Mesenchymal stem cell (in vitro differentiated cells and primary cell): ENCODE measurements around the gene CD302.

Source experiments
- DNase-seq: peaks from one replicate; pipeline ENCODE4 v3.0.0-alpha.2; 2013
- H2AFZ ChIP-seq: one replicate; pipeline ENCODE4 v1.6.1; 2013; ENCODE audit warnings: low read depth, mild to moderate bottlenecking, control low read depth, inconsistent platforms, low read length, moderate library complexity
- H2AK5ac ChIP-seq: 2 replicates; pipeline ENCODE4 v1.6.1; 2013; ENCODE audit warnings: low read length, moderate library complexity, mild to moderate bottlenecking, inconsistent platforms; ENCODE audit not compliant: severe bottlenecking
- H2BK120ac ChIP-seq: one replicate; pipeline ENCODE4 v1.6.1; 2013; ENCODE audit warnings: low read depth, mild to moderate bottlenecking, inconsistent platforms, low read length, moderate library complexity
- H2BK12ac ChIP-seq, 2 experiments: one replicate each; pipeline ENCODE4 v1.6.1; 2013; ENCODE audit warnings: inconsistent platforms in 2 of 2, low read length in 2 of 2, mild to moderate bottlenecking in 2 of 2, moderate library complexity in 2 of 2, control low read depth in 1 of 2
- H2BK15ac ChIP-seq: one replicate; pipeline ENCODE4 v1.6.1; 2013; ENCODE audit warnings: mild to moderate bottlenecking, low read depth, inconsistent platforms; ENCODE audit not compliant: poor library complexity, severe bottlenecking
- H2BK5ac ChIP-seq: 2 replicates; pipeline ENCODE4 v1.6.1; 2013; ENCODE audit warnings: low read depth, mild to moderate bottlenecking, low read length, control low read depth, inconsistent platforms; ENCODE audit not compliant: poor library complexity, severe bottlenecking
- H3K14ac ChIP-seq, 2 experiments: one replicate each; pipeline ENCODE4 v1.6.1; 2013; ENCODE audit warnings: inconsistent platforms in 2 of 2, low read length in 2 of 2, control low read depth in 1 of 2, mild to moderate bottlenecking in 1 of 2, moderate library complexity in 1 of 2
- H3K18ac ChIP-seq, 2 experiments: one replicate each; pipeline ENCODE4 v1.6.1; 2013; ENCODE audit warnings: inconsistent platforms in 2 of 2, low read length in 2 of 2, control low read depth in 1 of 2, low read depth in 1 of 2, mild to moderate bottlenecking in 1 of 2
- H3K23ac ChIP-seq, 2 experiments: one replicate each; pipeline ENCODE4 v1.6.1; 2013; ENCODE audit warnings: inconsistent platforms in 2 of 2, low read length in 2 of 2, mild to moderate bottlenecking in 2 of 2, moderate library complexity in 2 of 2, control low read depth in 1 of 2
- H3K27ac ChIP-seq: 2 replicates; pipeline ENCODE4 v1.5.1; 2013; ENCODE audit warnings: mild to moderate bottlenecking, moderate library complexity, low read length, control low read depth, inconsistent platforms; ENCODE audit not compliant: poor library complexity, severe bottlenecking
- H3K27me3 ChIP-seq, 2 experiments: 2 replicates each; pipeline versions ENCODE4 v1.6.1 to v1.7.0; 2013; ENCODE audit warnings: low read length in 2 of 2, mild to moderate bottlenecking in 2 of 2, moderate library complexity in 2 of 2, control low read depth in 1 of 2, inconsistent platforms in 1 of 2; ENCODE audit not compliant: control insufficient read depth in 1 of 2, insufficient read depth in 1 of 2
- H3K36me3 ChIP-seq, 2 experiments: 2 replicates each; pipeline versions ENCODE4 v1.6.1 to v1.7.0; 2013; ENCODE audit warnings: low read length in 2 of 2, control low read depth in 1 of 2, inconsistent platforms in 1 of 2, low read depth in 1 of 2, mild to moderate bottlenecking in 1 of 2; ENCODE audit not compliant: insufficient read depth in 2 of 2, control insufficient read depth in 1 of 2
- H3K4ac ChIP-seq, 2 experiments: one replicate each; pipeline ENCODE4 v1.6.1; 2013; ENCODE audit warnings: inconsistent platforms in 2 of 2, low read length in 2 of 2, mild to moderate bottlenecking in 2 of 2, moderate library complexity in 2 of 2, control low read depth in 1 of 2, low read depth in 1 of 2
- H3K4me1 ChIP-seq: 2 replicates; pipeline ENCODE4 v1.6.1; 2013; ENCODE audit warnings: low read depth, low read length, control low read depth; ENCODE audit not compliant: control insufficient read depth, insufficient read depth
- H3K4me2 ChIP-seq: 2 replicates; pipeline ENCODE4 v1.6.1; 2013; ENCODE audit warnings: low read length, mild to moderate bottlenecking, inconsistent platforms; ENCODE audit not compliant: poor library complexity, severe bottlenecking
- H3K4me3 ChIP-seq, 2 experiments: 2 replicates each; pipeline versions ENCODE4 v1.5.1 to v1.7.0; 2013; ENCODE audit warnings: low read length in 2 of 2, mild to moderate bottlenecking in 2 of 2, control low read depth in 1 of 2, low read depth in 1 of 2; ENCODE audit not compliant: insufficient read depth in 1 of 2
- H3K79me1 ChIP-seq: replicated peaks from 2 replicates; pipeline ENCODE4 v1.6.1; 2013; ENCODE audit warnings: mild to moderate bottlenecking, control low read depth, low read length, inconsistent platforms; ENCODE audit not compliant: poor library complexity, severe bottlenecking
- H3K9ac ChIP-seq: 2 replicates; pipeline ENCODE4 v1.7.0; 2013; ENCODE audit warnings: mild to moderate bottlenecking, low read length, moderate library complexity
- H3K9me3 ChIP-seq: 2 replicates; pipeline ENCODE4 v1.7.0; 2013; ENCODE audit warnings: mild to moderate bottlenecking, low read length; ENCODE audit not compliant: control insufficient read depth
- H4K8ac ChIP-seq: one replicate; pipeline ENCODE4 v1.6.1; 2013; ENCODE audit warnings: inconsistent platforms, mild to moderate bottlenecking, low read length, moderate library complexity
- H4K91ac ChIP-seq: one replicate; pipeline ENCODE4 v1.6.1; 2013; ENCODE audit warnings: mild to moderate bottlenecking, low read length, inconsistent platforms
- WGBS: methylation state at CpG from one replicate; pipeline ENCODE4 v1.1.7; 2013; ENCODE audit warnings: mixed read lengths; 5-methylcytosine and 5-hydroxymethylcytosine counted together

Gene CD302

DNA sequence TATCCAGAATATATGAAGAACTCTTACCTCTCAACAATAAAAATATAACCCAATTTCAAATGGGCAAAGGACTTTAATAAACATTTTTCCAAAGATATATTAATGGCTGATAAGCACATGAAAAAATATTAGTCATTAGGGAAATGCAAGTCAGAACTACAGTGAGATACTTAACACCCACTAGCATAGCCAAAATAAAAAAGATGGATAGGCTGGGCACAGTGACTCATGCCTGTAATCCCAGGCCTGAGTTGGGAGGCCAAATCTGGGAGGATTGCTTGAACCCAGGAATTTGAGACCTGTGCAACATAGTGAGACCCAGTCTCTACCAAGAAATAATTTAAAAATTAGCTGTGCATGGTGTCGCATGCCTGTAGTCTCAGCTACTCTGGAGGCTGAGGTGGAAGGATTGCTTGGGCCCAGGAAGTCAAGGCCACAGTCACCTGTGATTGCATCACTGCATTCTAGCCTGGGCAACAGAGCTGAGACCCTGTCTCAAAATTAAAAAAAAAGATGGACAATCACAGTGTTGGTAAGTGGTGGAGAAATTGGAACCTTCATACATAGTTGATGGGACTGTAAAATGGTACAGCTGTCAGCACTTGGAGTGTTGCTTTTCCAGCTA is 60.6 kb downstream of the CD302 start:
- H3K18ac ChIP-seq: no peak overlapping the region
- peak; percentile 16 for DNase-seq
- no peak overlapping the region for H2BK120ac ChIP-seq
- H2BK12ac ChIP-seq: no peak overlapping the region
- H3K27me3 ChIP-seq: no peaks in the 10 kb centered on the region
- H3K4me3 ChIP-seq: no peak overlapping the region
- H3K9ac ChIP-seq: no peak overlapping the region
- H3K27ac ChIP-seq: no peak overlapping the region
- no peak overlapping the region for H3K23ac ChIP-seq
- peaks cover 7% of the 10 kb centered on the region for H3K4me1 ChIP-seq
- H3K36me3 ChIP-seq: peaks cover 31 to 97% of the 10 kb centered on the region in 2 experiments
- H4K8ac ChIP-seq: no peak overlapping the region
- no peak overlapping the region for H2AK5ac ChIP-seq
- H3K9me3 ChIP-seq: no peaks in the 10 kb centered on the region
- H2BK5ac ChIP-seq: no peak overlapping the region
- 100% methylated on average over 1 of the region's 1 CpG for WGBS
- no peak overlapping the region for H3K4me2 ChIP-seq
- no peak overlapping the region for H2AFZ ChIP-seq
- peaks cover 4% of the 10 kb centered on the region for H3K79me1 ChIP-seq
- no peak overlapping the region for H2BK15ac ChIP-seq
- no peak overlapping the region for H3K14ac ChIP-seq
- H4K91ac ChIP-seq: no peak overlapping the region
- H3K4ac ChIP-seq: no peak overlapping the region

DNA sequence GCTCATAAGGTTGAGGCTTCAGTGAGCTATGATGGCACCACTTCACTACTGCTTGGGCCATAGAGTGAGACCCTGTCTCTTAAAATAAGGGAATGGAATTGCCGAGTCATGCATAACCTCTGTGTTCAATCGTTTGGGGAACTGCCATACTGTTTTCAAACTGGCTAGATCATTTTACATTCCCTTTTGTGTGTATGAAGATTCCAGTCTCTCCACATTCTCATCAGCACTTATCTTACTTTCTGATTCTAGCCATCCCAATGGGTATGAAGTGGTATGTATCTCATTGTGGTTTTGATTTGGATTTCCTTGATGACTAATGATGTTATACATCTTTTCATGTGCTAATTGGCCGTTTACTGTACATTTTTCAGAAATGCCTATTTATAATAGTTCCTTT is 62.0 kb downstream of the CD302 start:
- peaks cover 39 to 94% of the 10 kb centered on the region in 2 experiments for H3K36me3 ChIP-seq

DNA sequence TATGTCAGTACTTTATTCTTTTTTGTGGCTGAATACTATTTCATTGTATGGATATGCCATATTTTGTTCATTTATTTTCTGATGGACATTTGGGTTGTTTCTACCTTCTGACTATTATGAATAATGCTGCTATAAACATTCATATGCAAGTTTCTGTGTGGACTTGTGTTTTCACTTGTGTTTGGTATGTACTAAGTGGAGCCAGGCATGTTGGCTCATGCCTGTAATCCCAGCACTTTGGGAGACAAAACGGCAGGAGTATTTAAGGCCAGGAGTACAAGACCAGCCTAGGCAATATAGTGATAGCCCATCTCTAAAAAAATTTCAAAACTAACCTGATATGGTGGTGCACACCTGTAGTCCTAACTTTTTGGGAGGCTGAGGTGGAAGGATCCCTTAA is 62.4 kb downstream of the CD302 start:
- no peak overlapping the region for H2BK5ac ChIP-seq
- H3K4me2 ChIP-seq: no peak overlapping the region
- peaks cover 43 to 95% of the 10 kb centered on the region in 2 experiments for H3K36me3 ChIP-seq
- H3K4me1 ChIP-seq: peaks cover 7% of the 10 kb centered on the region
- no CpG with 5 or more reads among the region's 1 CpG for WGBS
- no peak overlapping the region for H3K9ac ChIP-seq
- H2BK15ac ChIP-seq: no peak overlapping the region
- H4K91ac ChIP-seq: no peak overlapping the region
- no peak overlapping the region for H2BK120ac ChIP-seq
- peak overlapping the region in 1 of 2 experiments; percentile 22 for H3K14ac ChIP-seq
- no peak overlapping the region for H3K4ac ChIP-seq
- H3K9me3 ChIP-seq: no peaks in the 10 kb centered on the region
- no peak for DNase-seq
- no peak overlapping the region for H2AK5ac ChIP-seq
- H3K18ac ChIP-seq: no peak overlapping the region
- H4K8ac ChIP-seq: no peak overlapping the region
- peak overlapping the region; percentile 20 for H3K27ac ChIP-seq
- H3K4me3 ChIP-seq: no peak overlapping the region
- no peak overlapping the region for H3K23ac ChIP-seq
- H2AFZ ChIP-seq: no peak overlapping the region
- no peaks in the 10 kb centered on the region for H3K27me3 ChIP-seq
- H2BK12ac ChIP-seq: no peak overlapping the region
- H3K79me1 ChIP-seq: peaks cover 6% of the 10 kb centered on the region

More for the DNA sequence above, 62.0 kb downstream of the CD302 start:
- Histone ChIP-seq H3K79me1 (peaks cover 4% of the 10 kb centered on the region), H2BK12ac (no peak overlapping the region), H3K4me1 (peaks cover 7% of the 10 kb centered on the region), H3K4me3 (no peak overlapping the region), H3K4me2 (no peak overlapping the region), H3K9ac (no peak overlapping the region), H3K23ac (no peak overlapping the region), H3K9me3 (no peaks in the 10 kb centered on the region), H3K14ac (peak overlapping the region in 1 of 2 experiments; percentile 22), H2AFZ (no peak overlapping the region), H3K27me3 (no peaks in the 10 kb centered on the region), H2AK5ac (no peak overlapping the region), H2BK5ac (no peak overlapping the region), H4K91ac (no peak overlapping the region), H2BK120ac (no peak overlapping the region), H2BK15ac (no peak overlapping the region), H3K18ac (no peak overlapping the region), H3K27ac (peak overlapping the region; percentile 20), H4K8ac (no peak overlapping the region), H3K4ac (no peak overlapping the region)
- peak; percentile 50 for DNase-seq
- WGBS: 88% methylated on average over 1 of the region's 3 CpGs

DNA sequence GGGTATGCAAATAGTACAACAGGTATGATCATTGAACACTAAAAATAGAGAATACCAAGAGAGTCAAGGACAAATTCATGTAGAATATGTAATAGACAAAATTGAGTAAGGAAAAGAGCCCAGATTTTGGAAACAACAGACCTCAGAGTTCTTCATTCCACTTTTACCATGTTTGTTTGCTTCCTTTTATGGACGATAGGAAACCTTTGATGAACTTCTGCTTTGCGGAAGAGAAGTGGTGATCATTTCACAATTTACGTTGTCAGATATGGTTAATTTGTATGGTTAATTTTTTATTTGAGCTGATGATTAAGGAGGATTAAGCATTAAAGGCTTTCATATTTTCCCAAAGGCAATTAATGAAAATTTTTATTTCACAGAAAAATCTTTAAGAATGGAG is 69.4 kb downstream of the CD302 start:
- no peak overlapping the region for H3K4ac ChIP-seq
- H4K91ac ChIP-seq: no peak overlapping the region
- H3K4me2 ChIP-seq: no peak overlapping the region
- H2BK12ac ChIP-seq: no peak overlapping the region
- no peak overlapping the region for H2AFZ ChIP-seq
- H3K27me3 ChIP-seq: no peaks in the 10 kb centered on the region
- H3K27ac ChIP-seq: no peak overlapping the region
- DNase-seq: no peak
- peaks cover 25 to 67% of the 10 kb centered on the region in 2 experiments for H3K36me3 ChIP-seq
- no peak overlapping the region for H2AK5ac ChIP-seq
- no peak overlapping the region for H3K18ac ChIP-seq
- no peak overlapping the region for H2BK15ac ChIP-seq
- peaks cover 2% of the 10 kb centered on the region for H3K4me1 ChIP-seq
- no peaks in the 10 kb centered on the region for H3K9me3 ChIP-seq
- WGBS: 76% methylated on average over 2 of the region's 3 CpGs
- no peak overlapping the region for H3K9ac ChIP-seq
- peaks cover 2% of the 10 kb centered on the region for H3K79me1 ChIP-seq
- H3K14ac ChIP-seq: no peak overlapping the region
- no peak overlapping the region for H2BK5ac ChIP-seq
- no peak overlapping the region for H3K23ac ChIP-seq
- H4K8ac ChIP-seq: no peak overlapping the region
- H2BK120ac ChIP-seq: no peak overlapping the region
- H3K4me3 ChIP-seq: no peak overlapping the region
